ENCODE data around the gene IL6ST. TPM values are rescaled to one million over a fixed set of nuclear protein-coding genes. Genes with fewer than 3 reads are reported as not detected.

The IL6ST gene
- total and polyA plus RNA-seq, 10 of the 15 experiments (the other 5 are each of a cell fraction or from before 2014, with no cell fraction given), result 1.5 to 139 (median 13.0) TPM

DNA sequence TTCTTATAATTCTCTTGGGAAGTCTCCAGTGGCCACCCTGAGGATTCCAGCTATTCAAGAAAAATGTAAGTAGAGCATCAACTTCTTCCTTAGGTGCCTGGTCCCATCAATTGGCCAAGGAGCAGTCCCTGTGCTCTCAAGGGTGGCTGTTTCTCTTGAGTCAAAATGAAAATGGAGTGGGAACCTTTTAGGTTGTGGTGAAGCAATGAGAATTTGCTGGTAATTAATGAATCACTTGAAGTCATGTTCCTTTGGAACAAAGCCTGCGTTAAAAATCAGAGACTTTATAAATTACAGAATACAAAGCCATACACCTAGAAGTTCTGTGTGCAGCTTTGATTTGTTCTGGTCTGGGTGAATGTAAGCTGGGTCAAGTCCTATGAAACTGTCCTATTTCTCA, 94.7 kb downstream of the IL6ST start (continued):
- TF ChIP-seq, protein P1, sequence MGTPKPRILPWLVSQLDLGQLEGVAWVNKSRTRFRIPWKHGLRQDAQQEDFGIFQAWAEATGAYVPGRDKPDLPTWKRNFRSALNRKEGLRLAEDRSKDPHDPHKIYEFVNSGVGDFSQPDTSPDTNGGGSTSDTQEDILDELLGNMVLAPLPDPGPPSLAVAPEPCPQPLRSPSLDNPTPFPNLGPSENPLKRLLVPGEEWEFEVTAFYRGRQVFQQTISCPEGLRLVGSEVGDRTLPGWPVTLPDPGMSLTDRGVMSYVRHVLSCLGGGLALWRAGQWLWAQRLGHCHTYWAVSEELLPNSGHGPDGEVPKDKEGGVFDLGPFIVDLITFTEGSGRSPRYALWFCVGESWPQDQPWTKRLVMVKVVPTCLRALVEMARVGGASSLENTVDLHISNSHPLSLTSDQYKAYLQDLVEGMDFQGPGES (IDR thresholded peaks at IDR 0.05), result no peak
- TF ChIP-seq SREBF1 (IDR thresholded peaks at IDR 0.05; ENCODE audit: low read length) (no peak), RUNX3 (IDR thresholded peaks at IDR 0.05; ENCODE audit: low read length) (peak; percentile 77), KAT2A (conservative IDR thresholded peaks at IDR 0.05; ENCODE audit: control insufficient read depth, low read depth, low read length) (no peak), HDAC6 (IDR thresholded peaks at IDR 0.05; ENCODE audit: unreplicated experiment) (no peak), PML (IDR thresholded peaks at IDR 0.05; ENCODE audit: low read length) (no peak), ZNF217 (IDR thresholded peaks at IDR 0.05) (peak; percentile 57; the same call in 1 of the 2 replicates), CREM (IDR thresholded peaks at IDR 0.05; ENCODE audit: low read depth) (no peak), CHD4 (IDR thresholded peaks at IDR 0.05) (no peak), CBX3 (IDR thresholded peaks at IDR 0.05; ENCODE audit: borderline replicate concordance, low read depth) (no peak), ESRRA (IDR thresholded peaks at IDR 0.05; ENCODE audit: low read length) (no peak)
- TF ChIP-seq, protein P2, sequence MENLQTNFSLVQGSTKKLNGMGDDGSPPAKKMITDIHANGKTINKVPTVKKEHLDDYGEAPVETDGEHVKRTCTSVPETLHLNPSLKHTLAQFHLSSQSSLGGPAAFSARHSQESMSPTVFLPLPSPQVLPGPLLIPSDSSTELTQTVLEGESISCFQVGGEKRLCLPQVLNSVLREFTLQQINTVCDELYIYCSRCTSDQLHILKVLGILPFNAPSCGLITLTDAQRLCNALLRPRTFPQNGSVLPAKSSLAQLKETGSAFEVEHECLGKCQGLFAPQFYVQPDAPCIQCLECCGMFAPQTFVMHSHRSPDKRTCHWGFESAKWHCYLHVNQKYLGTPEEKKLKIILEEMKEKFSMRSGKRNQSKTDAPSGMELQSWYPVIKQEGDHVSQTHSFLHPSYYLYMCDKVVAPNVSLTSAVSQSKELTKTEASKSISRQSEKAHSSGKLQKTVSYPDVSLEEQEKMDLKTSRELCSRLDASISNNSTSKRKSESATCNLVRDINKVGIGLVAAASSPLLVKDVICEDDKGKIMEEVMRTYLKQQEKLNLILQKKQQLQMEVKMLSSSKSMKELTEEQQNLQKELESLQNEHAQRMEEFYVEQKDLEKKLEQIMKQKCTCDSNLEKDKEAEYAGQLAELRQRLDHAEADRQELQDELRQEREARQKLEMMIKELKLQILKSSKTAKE (IDR thresholded peaks at IDR 0.05; ENCODE audit: low read depth, poor library complexity, severe bottlenecking), result peak; percentile 56
- TF ChIP-seq, protein P3, sequence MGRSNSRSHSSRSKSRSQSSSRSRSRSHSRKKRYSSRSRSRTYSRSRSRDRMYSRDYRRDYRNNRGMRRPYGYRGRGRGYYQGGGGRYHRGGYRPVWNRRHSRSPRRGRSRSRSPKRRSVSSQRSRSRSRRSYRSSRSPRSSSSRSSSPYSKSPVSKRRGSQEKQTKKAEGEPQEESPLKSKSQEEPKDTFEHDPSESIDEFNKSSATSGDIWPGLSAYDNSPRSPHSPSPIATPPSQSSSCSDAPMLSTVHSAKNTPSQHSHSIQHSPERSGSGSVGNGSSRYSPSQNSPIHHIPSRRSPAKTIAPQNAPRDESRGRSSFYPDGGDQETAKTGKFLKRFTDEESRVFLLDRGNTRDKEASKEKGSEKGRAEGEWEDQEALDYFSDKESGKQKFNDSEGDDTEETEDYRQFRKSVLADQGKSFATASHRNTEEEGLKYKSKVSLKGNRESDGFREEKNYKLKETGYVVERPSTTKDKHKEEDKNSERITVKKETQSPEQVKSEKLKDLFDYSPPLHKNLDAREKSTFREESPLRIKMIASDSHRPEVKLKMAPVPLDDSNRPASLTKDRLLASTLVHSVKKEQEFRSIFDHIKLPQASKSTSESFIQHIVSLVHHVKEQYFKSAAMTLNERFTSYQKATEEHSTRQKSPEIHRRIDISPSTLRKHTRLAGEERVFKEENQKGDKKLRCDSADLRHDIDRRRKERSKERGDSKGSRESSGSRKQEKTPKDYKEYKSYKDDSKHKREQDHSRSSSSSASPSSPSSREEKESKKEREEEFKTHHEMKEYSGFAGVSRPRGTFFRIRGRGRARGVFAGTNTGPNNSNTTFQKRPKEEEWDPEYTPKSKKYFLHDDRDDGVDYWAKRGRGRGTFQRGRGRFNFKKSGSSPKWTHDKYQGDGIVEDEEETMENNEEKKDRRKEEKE (IDR thresholded peaks at IDR 0.05), result no peak
- TF ChIP-seq, protein P4, sequence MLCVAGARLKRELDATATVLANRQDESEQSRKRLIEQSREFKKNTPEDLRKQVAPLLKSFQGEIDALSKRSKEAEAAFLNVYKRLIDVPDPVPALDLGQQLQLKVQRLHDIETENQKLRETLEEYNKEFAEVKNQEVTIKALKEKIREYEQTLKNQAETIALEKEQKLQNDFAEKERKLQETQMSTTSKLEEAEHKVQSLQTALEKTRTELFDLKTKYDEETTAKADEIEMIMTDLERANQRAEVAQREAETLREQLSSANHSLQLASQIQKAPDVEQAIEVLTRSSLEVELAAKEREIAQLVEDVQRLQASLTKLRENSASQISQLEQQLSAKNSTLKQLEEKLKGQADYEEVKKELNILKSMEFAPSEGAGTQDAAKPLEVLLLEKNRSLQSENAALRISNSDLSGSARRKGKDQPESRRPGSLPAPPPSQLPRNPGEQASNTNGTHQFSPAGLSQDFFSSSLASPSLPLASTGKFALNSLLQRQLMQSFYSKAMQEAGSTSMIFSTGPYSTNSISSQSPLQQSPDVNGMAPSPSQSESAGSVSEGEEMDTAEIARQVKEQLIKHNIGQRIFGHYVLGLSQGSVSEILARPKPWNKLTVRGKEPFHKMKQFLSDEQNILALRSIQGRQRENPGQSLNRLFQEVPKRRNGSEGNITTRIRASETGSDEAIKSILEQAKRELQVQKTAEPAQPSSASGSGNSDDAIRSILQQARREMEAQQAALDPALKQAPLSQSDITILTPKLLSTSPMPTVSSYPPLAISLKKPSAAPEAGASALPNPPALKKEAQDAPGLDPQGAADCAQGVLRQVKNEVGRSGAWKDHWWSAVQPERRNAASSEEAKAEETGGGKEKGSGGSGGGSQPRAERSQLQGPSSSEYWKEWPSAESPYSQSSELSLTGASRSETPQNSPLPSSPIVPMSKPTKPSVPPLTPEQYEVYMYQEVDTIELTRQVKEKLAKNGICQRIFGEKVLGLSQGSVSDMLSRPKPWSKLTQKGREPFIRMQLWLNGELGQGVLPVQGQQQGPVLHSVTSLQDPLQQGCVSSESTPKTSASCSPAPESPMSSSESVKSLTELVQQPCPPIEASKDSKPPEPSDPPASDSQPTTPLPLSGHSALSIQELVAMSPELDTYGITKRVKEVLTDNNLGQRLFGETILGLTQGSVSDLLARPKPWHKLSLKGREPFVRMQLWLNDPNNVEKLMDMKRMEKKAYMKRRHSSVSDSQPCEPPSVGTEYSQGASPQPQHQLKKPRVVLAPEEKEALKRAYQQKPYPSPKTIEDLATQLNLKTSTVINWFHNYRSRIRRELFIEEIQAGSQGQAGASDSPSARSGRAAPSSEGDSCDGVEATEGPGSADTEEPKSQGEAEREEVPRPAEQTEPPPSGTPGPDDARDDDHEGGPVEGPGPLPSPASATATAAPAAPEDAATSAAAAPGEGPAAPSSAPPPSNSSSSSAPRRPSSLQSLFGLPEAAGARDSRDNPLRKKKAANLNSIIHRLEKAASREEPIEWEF (IDR thresholded peaks at IDR 0.05; ENCODE audit: insufficient replicate concordance, low read depth, low read length), result no peak
- TF ChIP-seq, protein P5, sequence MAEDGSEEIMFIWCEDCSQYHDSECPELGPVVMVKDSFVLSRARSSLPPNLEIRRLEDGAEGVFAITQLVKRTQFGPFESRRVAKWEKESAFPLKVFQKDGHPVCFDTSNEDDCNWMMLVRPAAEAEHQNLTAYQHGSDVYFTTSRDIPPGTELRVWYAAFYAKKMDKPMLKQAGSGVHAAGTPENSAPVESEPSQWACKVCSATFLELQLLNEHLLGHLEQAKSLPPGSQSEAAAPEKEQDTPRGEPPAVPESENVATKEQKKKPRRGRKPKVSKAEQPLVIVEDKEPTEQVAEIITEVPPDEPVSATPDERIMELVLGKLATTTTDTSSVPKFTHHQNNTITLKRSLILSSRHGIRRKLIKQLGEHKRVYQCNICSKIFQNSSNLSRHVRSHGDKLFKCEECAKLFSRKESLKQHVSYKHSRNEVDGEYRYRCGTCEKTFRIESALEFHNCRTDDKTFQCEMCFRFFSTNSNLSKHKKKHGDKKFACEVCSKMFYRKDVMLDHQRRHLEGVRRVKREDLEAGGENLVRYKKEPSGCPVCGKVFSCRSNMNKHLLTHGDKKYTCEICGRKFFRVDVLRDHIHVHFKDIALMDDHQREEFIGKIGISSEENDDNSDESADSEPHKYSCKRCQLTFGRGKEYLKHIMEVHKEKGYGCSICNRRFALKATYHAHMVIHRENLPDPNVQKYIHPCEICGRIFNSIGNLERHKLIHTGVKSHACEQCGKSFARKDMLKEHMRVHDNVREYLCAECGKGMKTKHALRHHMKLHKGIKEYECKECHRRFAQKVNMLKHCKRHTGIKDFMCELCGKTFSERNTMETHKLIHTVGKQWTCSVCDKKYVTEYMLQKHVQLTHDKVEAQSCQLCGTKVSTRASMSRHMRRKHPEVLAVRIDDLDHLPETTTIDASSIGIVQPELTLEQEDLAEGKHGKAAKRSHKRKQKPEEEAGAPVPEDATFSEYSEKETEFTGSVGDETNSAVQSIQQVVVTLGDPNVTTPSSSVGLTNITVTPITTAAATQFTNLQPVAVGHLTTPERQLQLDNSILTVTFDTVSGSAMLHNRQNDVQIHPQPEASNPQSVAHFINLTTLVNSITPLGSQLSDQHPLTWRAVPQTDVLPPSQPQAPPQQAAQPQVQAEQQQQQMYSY (CRISPR knock-in tag; IDR thresholded peaks at IDR 0.05), result no peak
